Myocyte (in vitro differentiated cells): ENCODE results near the gene DSC2. TPM values are rescaled to one million over a fixed set of nuclear protein-coding genes. Genes with fewer than 3 reads are reported as not detected.
"Not testable (repeated sequence)": the region's sequence is repeated elsewhere in the genome, so short reads cannot be mapped to it uniquely, and the experiment has no call there.

Experiments
- DNase-seq: peaks from one replicate; pipeline ENCODE4 v3.0.0-alpha.2; 2012; ENCODE audit warnings: low read depth
- total RNA-seq: library from RNA; depleted of rRNA; stranded (reverse); fragments of >200 nt; gene quantifications from 2 replicates; pipeline ENCODE4 v1.2.3, GENCODE V29; 2014

DSC2 gene
- total RNA-seq, 1 donor from 2014 or later = not detected

DNA sequence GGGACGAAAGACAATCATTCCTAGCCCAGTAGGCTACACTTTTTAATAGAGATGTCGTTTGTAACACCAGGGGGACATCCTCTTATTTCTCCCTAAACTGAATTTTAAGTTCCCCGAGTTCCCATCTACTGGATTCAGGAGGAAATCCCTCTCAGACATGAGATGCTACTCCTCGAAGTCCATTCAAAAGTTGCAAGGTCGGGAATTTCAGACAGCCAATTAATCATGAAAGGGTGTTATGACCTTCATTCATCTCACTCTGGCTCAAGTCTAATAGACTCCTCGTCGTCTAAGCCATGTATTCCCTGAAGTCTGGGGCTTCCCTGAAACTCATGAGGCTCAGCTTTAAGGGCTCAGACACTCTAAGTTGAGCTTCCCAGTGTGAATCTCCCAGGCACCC, 58.5 kb downstream of the DSC2 start:
- no peak for DNase-seq

DNA sequence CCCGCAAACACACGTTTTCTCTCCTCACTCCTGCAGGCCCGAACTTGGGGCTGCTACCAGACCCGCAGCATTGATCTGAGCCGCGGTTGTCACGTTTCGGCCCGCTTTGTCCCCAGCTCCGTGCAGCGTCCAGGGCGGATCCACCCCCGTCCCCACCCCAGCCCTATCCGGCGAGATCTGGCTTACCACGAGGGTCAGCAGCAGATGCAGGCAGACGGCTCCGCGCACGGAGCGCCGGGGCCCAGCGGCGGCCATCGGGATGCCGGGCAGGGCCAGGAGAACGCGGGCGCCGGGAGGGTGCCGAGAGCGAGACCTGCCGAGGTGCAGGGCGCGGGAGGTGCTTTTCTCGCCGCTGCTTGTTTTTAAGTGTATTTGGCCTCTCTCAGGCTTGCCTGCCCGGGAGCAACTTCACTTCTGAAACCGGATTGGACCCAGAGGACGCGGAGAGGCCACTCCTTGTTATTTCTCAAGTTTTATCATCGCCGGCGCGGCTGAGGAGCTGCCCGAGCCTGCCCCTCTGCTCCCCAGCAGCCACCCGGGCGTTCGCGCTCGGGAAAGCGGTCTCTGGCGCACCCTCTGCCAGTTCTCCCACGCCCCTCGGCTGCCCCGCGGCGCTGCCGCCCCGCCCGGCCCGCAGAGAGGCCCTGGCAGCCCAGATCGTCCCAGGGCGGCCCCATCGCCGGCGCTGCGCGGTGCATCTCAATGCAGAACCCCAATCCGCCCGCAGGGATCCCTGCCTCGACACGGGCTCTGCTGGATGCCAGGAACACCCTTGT, 59.6 kb downstream of the DSC2 start, which contains the start of gene DSC3:
Gene DSC3, minus strand, starts transcription at position 337 of the 776 bp plus-strand sequence. Its CDS starts 82 bp downstream, at position 255.
- no peak for DNase-seq

DNA sequence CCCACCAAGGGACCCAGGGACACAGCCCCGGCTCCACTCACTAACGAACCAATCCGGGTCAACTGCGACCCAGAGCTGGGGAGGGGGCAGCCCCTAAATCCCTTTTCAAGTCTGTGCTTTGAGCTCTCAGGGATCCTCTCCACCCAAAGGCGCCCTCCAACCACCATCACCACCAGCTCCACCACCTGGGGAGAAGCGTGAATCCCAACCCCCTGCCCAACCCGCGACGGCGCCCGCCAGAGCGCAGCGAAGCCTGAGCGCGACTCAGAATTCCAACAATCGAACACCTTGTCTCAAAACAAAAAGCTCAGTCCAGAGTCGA, 60.2 kb downstream of the DSC2 start:
- no peak for DNase-seq

DNA sequence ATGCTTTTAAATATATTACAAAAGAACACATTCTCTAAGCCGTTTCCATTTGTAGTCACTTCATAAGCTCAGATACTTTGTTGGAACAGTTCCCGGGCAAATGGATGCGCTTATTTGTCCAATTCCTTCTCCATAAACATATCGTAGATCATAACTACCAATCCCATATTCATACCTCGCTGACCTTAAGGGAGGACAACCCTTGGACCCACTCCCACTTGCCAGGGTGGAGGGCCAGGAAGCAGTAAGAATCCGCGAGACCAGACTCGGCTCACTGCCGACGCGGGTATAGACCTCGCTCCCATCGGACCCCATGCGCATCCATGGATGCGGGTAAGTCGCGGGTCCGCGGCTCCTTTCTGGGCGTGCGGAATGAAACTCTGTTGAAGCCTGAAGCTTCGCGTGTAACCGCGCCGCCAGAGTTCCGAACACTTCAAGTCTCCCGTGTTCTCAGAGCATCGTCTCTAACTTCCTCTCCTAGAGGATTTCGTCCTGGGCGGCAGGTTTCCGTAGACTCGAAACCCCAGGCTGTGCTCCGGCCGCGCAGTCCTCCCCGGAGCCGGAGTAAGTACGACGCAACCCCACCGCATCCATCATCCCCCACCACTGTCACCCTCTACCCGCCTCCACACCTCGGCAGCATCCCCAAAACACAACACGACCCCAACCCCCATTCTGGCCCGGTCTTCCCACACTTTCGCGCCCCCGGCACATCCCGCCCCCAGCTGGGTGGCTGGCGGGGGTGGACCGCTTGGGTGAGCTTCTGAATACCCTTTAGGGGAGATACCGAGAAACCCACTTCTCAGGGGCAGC, 60.7 kb downstream of the DSC2 start:
- no peak for DNase-seq

DNA sequence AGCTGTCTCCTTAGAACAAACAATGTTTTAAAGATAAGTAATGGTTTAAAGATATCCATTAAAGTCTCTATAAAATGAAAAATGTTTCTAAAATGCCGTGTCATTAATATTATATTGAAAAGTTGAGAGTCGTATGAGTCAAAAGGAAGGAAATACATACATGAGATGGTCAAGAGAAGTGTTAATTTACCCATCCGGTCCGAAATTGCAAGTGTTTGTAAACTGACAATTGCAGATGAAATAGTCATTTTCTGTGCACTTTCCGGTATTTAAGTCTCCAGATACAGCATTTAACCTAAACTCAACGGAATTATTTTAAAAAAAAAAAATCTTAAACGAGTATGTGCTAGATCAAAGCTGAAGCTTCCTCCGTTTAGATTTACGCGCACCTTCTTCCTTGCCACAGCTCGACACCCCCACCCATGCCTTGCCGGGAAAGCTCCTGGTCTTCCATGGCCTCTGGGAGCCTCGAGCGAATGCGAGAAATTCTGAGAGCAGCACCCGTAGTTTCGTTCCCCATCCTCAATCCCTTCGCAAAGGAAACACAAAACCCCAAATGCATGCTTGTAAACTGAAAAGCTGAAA, 61.4 kb downstream of the DSC2 start:
- DNase-seq = no peak

DNA sequence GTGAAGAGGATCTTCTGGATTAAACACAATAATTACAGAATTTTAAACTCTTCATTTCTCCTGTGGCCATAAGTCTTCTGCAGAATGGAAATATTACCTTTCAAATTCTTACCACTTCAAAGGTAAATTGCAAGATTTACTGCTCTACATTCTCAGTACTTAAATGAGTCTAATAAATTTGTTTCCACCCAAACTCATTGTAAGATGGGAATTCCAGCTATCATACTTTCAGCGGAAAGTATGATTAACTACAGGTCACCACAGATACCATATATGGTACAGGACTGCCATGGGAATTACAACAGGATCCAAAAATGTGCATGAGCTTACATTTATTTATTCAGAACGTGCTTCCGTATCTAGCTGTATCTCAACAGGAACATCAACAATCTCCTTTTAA, 62.8 kb downstream of the DSC2 start:
- DNase-seq = no peak

DNA sequence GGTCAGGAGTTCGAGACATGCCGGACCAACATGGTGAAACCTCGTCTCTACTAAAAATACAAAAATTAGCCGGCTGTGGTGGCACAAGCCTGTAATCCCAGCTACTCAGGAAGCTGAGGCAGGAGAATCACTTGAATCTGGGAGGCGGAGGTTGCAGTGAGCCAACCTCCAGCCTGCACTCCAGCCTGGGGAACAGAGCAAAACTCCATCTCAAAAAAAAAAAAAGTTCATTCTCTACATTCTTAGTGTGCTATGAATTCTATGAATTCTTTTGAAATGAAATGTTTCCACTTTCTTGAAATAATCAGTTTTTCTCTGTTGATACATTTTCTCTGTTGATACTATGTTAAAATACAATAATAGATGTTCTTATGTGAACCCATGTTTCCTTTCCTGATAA, 64.5 kb downstream of the DSC2 start:
- DNase-seq = not testable (repeated sequence)

DNA sequence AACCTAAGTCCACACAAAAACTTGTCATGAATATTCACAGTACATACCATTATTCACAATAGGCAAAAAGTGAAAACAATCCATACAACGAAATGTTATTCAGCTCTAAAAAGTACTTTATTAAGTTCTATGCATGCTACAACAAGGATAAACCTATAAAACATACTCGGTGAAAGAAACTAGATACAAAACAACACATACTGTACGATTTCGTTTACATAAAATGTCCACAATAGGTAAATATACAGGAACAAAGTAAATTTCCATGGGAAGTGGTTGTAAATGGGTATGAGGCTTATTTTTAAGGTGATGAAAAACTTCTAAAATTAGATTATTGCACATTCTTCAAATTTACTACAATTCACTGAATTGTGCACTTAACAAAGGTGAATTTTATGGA, 67.7 kb downstream of the DSC2 start:
- DNase-seq = no peak

DNA sequence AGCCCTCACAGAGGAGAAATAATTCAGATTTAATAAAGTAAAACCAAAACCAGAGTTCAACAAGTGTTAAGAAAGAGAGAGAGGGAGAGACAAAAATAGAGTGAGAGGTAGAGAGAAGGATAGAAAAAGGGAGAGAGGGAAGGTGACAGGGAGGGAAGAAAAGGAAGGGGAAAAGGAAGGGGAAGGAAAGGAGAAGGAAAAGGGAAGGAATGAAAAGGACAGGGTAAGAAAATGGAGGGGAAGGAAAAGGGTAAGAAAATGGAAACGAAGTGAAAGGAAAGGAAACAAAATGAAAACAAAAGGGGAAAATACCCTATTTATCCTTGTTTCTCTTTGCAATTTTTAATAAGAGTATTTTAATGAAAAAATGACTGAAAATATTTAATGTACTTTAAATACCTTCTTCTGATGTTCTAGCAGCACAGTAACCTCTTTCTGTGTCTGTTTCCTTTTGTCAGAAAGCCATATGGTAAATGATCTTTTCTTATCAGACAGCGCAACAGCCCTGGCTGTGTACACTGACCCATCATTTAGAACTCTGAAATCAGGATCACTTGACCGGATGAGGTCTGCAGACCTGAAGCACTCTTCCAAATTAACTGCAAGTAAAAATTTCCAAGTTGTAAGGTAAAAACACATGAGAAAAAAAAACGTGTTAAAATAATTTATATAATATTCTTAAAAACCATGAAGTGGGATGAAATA, 71.5 kb downstream of the DSC2 start:
- DNase-seq = no peak

DNA sequence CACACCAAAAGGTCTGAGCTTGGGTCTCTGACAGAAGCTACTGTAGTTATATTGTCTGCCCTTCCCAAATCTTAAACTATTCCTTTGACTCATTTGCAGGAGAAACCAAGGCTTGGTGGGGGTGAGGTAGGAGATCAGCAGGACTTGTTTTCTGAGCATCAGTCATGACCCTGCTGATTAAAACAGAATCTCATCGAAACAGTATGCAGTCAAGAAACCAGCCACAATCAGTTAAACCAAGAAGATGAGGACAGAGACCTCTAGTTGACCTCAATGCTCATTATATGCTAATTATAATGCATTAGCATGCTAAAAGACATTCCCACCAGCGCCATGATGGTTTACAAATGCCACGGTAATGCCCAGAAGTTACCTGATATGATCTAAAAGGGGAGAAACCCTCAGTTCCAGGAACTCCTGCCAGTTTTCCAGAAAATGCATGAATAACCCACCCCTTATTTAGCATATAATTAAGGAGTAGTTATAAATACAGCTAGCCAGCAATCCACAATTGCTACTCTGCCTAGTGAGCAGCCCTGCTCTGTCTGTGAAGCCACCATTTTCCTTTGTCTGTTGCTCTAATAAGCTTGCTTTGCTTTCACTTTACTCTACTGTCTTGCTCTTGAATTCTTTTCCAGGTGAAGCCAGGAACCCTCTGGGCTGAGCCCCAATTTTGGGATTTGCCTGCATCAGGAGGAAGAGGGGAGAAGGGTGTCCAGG, 86.3 kb downstream of the DSC2 start:
- no peak for DNase-seq

DNA sequence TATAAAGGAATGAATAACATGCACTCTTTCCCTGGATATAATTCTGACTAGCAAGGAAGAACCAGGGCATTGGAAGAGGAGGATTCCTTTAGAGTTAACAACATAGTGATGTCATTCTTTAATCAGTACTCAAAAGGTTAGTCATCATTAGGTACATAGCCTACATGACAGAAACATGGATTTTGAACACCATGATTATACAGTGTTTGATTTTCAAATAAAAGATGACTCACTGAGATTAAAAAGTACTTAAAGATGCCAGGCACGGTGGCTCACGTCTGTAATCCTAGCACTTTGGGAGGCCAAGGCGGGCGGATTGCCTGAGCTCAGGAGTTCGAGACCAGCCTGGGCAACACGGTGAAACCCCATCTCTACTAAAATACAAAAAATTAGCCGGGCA, 90.8 kb downstream of the DSC2 start:
- not testable (repeated sequence) for DNase-seq

DNA sequence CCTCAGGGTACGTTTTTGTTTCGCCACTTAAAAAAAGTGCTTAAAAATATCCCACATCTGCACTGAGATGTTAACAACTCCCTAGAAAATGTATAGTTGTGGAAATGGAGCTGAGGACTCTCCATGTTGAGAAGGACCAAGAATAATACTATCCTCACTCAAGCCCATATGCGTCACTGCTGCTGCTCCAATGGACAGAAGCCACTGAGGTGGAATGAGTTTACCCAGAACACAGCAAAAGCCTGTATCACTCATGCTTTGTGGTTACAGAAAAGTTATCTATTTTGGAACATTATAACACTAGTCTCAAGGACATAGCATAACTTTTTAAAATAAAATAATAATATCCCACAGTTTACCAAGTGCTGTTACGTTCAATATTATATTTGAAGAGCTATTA, 91.6 kb downstream of the DSC2 start:
- no peak for DNase-seq

Other genes starting within 250 kb of the DSC2 start
- gene DSC3, start 59.7 kb downstream of the DSC2 start, total RNA-seq = not detected in 2 replicates
- gene DSC1, start 60.4 kb upstream of the DSC2 start, total RNA-seq = not detected in 2 replicates
- gene DSG1, start 215.7 kb upstream of the DSC2 start, total RNA-seq = not detected in 2 replicates